Measurements from ENCODE around the gene CCDC92.
"Not testable (repeated sequence)": the region's sequence is repeated elsewhere in the genome, so short reads cannot be mapped to it uniquely, and the experiment has no call there.

The CCDC92 gene

DNA sequence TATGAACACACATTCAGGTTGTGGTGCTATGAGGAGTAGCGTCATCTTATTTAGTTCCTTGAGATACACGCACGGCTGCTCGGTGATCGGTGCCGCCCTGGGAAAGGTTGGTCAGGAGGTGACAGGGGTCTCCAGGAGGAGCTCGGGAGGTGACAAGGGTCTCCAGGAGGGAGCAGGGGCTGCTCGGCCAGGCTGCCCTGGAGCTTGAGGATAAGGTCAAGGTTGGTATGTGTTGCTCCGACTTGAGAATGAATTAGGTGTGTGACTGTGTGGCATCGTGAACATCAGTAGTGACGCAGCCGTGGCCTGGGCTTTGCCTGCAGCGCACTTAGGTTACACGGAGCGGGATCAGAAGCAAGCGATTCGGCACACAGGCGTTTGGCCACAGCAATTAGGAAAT is 36.2 kb downstream of the CCDC92 start:
- DNase-seq (ENCODE audit: low read depth) = no peak

- DNase-seq (ENCODE audit: low read depth) = no peak
These were observed 36.7 kb downstream of the CCDC92 start for GRCh38 chr12:123935956-123936355.

DNA sequence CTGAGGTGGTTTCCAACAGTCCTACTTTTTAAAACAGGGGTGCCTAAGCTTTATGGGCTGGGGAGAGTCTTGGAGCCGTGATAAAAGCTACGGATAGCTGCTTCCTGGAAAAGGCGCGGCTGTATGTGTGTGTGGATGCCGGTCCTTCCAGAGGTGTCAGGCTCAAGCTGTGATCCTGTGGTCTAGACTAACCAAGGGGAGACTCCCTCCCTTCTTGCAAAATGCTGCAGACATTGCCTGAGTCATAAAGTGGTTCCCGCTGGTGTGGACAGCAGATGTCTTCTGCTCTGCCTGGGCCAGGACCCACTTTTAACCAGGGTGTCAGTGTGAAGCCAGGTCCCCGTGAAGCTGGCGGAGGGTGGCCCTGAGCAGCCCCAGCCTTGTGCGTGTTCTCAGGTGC is 37.8 kb downstream of the CCDC92 start:
- peak; percentile 88 for DNase-seq (ENCODE audit: low read depth)

GRCh38 chr12:123934016-123934620 is 38.5 kb downstream of the CCDC92 start:
- no peak for DNase-seq (ENCODE audit: low read depth)

- no peak for DNase-seq (ENCODE audit: low read depth)
These were observed 39.4 kb downstream of the CCDC92 start for GRCh38 chr12:123933214-123933613.

- no peak for DNase-seq (ENCODE audit: low read depth)
These were observed 40.8 kb downstream of the CCDC92 start for GRCh38 chr12:123931686-123932321.

GRCh38 chr12:123929946-123930583 is 42.6 kb downstream of the CCDC92 start:
- DNase-seq (ENCODE audit: low read depth) = no peak

GRCh38 chr12:123928897-123929296 is 43.7 kb downstream of the CCDC92 start:
- no peak for DNase-seq (ENCODE audit: low read depth)

DNA sequence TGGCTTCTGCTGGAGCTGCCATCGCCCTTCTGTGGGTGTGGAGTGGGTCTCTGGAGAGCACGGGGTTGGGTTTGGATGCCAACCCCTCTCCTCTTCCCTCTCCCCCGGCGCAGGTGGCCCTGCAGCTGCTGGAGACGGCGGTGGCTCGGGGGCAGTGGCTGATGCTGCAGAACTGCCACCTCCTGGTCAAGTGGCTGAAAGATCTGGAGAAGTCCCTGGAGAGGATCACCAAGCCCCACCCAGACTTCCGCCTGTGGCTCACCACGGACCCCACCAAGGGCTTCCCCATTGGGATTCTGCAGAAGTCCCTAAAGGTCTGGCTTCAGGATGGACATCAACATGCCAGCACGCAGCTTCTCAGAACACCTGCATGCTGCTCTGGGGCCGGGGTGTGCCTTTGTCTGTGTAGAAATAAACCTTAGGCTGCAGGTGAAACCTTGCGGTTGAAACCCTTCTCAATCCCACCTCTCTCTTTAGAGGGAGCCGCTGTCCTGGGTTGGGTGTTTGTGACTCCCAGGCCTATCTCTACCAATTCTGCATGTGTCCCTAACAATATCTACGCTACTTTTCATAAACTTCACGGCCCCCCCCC is 44.3 kb downstream of the CCDC92 start:
- no peak for DNase-seq (ENCODE audit: low read depth)

GRCh38 chr12:123924539-123924938 is 48.1 kb downstream of the CCDC92 start:
- DNase-seq (ENCODE audit: low read depth) = no peak

DNA sequence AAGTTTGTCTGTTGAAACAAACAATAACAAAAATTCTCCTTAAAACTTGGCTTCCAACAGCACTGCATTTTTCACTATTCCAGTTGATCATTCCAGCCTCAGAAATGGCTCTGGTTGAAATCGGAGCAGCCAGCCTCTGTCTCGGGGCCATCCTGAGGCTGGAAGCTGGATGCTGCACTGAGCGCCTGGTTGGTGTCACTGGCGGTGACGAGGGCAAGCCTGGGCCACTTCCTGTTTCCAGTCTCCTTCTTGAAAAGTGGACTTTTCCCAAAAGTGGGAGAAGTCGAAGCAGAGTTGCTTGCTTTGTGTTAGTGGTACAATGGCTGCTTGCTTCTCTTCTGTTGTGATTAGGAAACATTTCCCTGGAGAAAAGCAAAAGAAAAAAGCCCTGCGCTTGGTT is 48.7 kb downstream of the CCDC92 start:
- DNase-seq (ENCODE audit: low read depth) = no peak

DNA sequence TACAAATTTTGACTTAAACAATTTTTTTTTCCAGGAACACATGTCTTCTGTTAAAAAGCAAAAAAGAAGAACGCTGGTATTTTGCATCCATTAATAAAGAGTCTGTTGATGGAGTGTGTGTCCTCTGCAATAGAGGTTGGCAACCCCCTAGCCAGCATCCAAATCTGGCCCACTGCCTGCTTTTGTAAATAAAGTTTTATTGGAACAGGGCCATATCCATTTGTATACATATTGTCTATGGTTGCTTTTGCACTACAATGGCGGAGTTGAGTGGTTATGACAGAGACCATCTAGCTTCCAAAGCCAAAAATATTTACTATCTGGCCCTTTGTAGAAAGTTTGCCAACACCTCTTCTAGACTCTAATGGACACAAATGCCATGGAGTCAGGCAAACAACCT is 49.6 kb downstream of the CCDC92 start:
- no peak for DNase-seq (ENCODE audit: low read depth)

DNA sequence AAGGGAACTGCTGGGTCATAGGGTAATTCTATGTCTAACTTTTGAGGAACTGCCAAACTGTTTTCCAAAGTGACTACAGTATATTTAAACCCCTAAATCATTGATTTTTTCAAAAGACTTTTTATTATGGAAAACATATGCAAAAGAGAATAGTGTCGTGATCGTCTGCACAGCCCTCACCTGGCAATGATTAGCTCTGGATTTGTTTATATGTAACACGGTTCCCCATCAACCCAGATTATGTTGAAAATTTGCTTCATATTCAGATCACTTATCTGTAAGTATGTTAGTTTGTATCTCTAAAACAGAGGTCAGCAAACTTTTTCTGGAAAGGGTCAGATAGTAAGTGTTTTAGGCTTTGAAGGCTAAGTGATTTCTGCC is 52.7 kb downstream of the CCDC92 start:
- no peak for DNase-seq (ENCODE audit: low read depth)

DNA sequence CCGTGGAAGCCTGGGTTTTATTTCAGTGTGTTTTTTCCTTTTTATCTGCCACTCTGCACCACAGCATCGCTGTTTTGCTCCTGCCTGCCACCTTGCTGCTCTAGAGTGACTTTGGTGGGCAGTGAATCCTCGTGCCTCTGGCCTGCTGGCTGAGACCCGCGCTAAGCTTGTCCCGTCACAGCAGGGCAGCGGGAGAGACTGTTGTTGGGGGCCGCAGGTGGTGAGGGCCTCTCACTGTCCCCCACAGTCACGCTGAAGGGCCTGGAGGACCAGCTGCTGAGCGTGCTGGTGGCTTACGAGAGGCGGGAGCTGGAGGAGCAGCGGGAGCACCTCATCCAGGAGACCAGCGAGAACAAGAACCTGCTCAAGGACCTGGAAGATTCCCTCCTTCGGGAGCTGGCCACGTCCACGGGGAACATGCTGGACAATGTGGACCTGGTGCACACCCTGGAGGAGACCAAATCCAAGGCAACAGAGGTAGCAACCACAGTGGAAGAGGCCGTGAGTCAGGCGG is 55.2 kb downstream of the CCDC92 start:
- no peak for DNase-seq (ENCODE audit: low read depth)

DNA sequence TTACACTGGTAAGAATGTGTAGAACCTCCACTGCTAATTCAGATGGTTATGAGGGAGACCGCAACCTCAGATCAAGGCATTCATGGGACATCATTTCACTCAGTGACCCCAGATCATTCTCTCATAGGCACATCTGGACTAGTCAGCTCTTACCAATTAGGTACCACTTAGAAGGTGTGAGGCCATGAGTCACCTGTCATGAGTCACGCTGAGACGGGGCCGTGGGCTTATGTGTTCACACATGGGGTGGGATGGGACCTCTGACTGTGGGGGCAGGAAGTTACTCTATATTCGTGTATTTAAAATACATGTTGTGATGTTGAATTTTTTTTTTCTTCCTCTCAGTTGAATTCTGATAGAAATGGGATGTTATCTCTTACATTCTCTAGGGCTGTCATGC is 55.9 kb downstream of the CCDC92 start:
- no peak for DNase-seq (ENCODE audit: low read depth)

DNA sequence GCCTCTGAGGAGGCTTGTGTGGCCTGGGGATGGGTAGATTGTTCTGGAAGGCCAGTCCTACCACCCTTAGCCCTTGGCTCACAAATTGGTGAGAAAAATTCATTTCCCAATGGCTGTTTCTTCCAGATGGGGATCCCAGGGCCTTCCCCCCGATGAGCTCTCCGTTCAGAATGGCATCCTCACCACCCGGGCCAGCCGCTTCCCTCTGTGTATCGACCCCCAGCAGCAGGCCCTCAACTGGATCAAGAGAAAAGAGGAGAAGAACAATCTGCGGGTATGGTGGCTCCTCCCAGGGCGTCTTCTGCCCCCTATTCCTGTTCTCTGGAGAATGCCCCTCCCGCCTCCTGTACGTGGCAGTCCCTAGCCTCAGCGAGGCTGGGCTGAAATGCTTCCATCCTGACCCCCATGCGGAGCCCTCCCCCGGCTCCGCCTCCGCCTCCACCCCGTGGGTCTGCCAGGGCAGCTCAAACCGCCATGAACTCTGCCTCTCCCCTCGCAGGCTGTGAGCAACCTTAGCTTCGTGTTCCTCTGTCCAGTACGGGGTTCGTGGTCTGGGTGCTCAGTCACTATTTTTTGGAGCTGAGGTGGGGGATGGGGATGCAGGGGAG is 57.8 kb downstream of the CCDC92 start:
- no peak for DNase-seq (ENCODE audit: low read depth)

DNA sequence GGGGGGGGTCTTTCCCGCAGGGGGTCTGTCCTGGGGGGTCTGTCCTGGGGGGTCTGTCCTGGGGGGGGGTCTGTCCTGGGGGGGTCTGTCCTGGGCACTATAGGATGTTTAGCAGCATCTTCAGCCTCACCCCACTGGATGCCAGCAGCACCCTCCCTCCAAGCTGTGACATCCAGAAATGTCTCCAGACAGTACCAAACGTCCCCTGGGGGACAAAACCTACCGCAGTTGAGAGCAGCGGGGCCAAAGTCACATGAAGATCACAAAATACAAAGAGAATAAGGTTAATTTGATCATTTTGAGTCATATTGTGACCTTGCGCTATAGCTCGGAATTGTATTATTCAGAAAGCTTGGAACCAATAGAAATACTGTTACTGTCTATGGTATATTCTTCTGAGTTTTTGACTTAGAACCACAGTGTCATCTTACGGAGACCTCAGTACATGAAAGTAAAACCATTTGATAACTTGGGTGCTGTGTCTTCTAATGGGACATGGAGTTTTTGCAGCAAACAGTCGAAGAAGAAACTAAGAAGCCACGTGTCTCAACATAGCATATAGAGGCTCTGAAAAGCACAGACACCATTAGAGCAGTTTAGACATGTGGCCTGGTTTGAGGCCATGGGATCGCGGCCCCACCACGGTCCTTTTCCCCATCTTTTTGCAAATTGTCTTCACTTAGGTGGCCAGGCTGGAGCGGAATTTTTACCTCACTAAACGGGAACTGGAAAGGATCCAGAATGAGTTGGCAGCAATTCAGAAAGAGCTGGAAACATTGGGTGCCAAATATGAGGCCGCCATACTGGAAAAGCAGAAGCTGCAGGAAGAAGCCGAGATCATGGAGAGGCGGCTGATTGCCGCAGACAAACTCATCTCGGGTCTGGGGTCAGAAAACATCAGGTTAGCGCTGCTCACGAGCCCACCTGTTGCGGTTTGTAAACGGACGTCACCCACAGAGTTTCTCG is 59.9 kb downstream of the CCDC92 start:
- DNase-seq (ENCODE audit: low read depth) = no peak

GRCh38 chr12:123911672-123912409 is 60.8 kb downstream of the CCDC92 start:
- DNase-seq (ENCODE audit: low read depth) = not testable (repeated sequence)

DNA sequence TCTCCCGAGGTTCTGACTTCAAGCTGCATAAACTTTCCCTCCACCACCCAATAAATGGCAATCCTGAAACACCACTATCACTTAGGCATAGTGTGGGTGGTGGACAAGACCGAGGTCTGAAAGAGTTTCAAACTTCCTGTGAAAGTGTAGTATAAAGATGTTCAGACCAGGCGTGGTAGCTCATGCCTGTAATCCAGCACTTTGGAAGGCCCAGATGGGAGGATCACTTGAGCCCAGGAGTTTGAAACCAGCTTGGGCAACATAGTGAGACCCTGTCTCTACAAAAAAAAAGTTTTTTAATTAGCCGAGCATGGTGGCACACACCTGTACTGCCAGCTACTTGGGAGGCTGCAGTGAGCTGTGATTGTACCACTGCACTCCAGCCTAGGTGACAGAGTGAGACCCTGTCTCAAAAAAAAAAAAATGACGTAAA is 61.9 kb downstream of the CCDC92 start:
- no peak for DNase-seq (ENCODE audit: low read depth)

DNA sequence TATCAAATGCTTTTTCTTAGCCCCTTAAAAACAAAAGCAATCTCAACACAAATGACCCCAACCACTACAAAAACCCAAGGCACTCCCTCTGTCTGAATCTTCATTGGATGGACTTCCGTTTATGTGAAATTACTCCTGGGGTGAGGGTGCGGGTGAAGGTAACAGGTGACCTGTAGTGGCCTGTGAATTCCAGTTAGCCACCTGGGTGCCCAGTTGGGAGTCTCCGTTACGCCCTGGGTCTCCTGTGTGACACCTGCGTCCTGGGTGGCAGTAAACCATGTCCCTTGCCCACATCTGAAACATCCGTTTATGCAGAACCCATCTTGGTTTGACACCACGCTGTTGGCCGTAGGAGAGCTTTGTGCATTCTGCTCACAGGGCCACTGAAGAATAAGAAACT is 62.6 kb downstream of the CCDC92 start:
- DNase-seq (ENCODE audit: low read depth) = no peak

Data from amniotic epithelial cell (primary cell).